Tibial artery (tissue), 4 donors: Measurements from ENCODE around the gene NIPSNAP2.

Source experiments
- DNase-seq, 2 donors: peaks; one replicate each; pipeline ENCODE4 v3.0.0-alpha.2; 2019
- H3K27ac ChIP-seq, 2 donors: fragments of 200-600 bp; sonication (generic) in 1 of 2; 1 replicate in 1 of 2; 2 replicates in 1 of 2; pipeline ENCODE4 v1.5.1; 2018 to 2019; ENCODE audit warnings: mild to moderate bottlenecking in 1 of 2
- H3K27me3 ChIP-seq, 2 donors: fragments of 200-600 bp; sonication (generic) in 1 of 2; one replicate each; pipeline versions ENCODE4 v1.5.1 to v1.6.0; 2016 to 2019
- H3K36me3 ChIP-seq, 3 donors: fragments of 200-600 bp; sonication (generic) in 2 of 3; one replicate each; pipeline ENCODE4 v1.5.1; 2016 to 2019; ENCODE audit warnings: mild to moderate bottlenecking in 2 of 3
- H3K4me1 ChIP-seq, 4 donors: fragments of 200-600 bp; sonication (generic) in 2 of 4; 1 replicate in 3 of 4; 2 replicates in 1 of 4; pipeline ENCODE4 v1.5.1; 2016 to 2019
- H3K4me3 ChIP-seq, 2 donors: fragments of 200-600 bp; sonication (generic) in 1 of 2; 1 replicate in 1 of 2; 2 replicates in 1 of 2; pipeline ENCODE4 v1.5.1; 2018 to 2019; ENCODE audit warnings: mild to moderate bottlenecking in 2 of 2
- H3K9me3 ChIP-seq, 3 donors: fragments of 200-600 bp; sonication (generic) in 1 of 3; one replicate each; pipeline ENCODE4 v1.5.1; 2016 to 2019
- intact Hi-C: fragments of 100-400 bp; cut with DNase I; formaldehyde crosslinking; loops from one replicate; pipeline ENCODE4 v1.15.0; 2023; ENCODE audit warnings: low total_unique reads
- TF ChIP-seq, protein P1 (sequence below), 2 experiments: fragments of 200-600 bp in 1 of 2; fragments of 450-650 bp in 1 of 2; IDR thresholded peaks; one replicate each; pipeline ENCODE4 v1.5.1; 2017 to 2019; ENCODE audit warnings: antibody characterized with exemption in 2 of 2, mild to moderate bottlenecking in 1 of 2, moderate library complexity in 1 of 2

The NIPSNAP2 gene

DNA sequence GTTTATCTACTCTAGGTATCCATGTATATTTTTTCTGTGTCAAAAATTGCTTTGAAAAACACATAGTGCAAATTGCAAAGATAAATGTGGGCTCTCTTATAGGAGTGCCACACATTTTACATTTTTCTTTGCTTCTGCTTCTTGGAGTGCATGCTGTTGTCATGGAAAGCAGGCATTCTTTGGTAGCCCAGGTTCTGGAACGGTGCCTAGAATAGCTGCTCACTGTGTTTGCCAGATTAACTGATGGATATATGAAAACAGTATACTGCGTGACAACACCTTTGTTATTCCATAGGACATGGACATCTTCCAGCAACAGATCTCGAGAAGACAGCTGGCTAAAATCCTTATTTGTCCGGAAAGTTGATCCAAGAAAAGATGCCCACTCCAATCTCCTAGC is 13.4 kb downstream of the NIPSNAP2 start:
- DNase-seq: no peak
- Histone ChIP-seq H3K27me3 (no peaks in the 10 kb centered on the region), H3K36me3 (peaks cover 35 to 52% (median 43%) of the 10 kb centered on the region in 3 donors), H3K27ac (no peak overlapping the region), H3K4me3 (no peak overlapping the region), H3K9me3 (no peaks in the 10 kb centered on the region), H3K4me1 (peaks cover 0 to 6% (median 0%) of the 10 kb centered on the region in 4 donors)
- intact Hi-C loops: no loop called here
- TF ChIP-seq, protein P1, sequence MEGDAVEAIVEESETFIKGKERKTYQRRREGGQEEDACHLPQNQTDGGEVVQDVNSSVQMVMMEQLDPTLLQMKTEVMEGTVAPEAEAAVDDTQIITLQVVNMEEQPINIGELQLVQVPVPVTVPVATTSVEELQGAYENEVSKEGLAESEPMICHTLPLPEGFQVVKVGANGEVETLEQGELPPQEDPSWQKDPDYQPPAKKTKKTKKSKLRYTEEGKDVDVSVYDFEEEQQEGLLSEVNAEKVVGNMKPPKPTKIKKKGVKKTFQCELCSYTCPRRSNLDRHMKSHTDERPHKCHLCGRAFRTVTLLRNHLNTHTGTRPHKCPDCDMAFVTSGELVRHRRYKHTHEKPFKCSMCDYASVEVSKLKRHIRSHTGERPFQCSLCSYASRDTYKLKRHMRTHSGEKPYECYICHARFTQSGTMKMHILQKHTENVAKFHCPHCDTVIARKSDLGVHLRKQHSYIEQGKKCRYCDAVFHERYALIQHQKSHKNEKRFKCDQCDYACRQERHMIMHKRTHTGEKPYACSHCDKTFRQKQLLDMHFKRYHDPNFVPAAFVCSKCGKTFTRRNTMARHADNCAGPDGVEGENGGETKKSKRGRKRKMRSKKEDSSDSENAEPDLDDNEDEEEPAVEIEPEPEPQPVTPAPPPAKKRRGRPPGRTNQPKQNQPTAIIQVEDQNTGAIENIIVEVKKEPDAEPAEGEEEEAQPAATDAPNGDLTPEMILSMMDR (IDR thresholded peaks at IDR 0.05): no peak

DNA sequence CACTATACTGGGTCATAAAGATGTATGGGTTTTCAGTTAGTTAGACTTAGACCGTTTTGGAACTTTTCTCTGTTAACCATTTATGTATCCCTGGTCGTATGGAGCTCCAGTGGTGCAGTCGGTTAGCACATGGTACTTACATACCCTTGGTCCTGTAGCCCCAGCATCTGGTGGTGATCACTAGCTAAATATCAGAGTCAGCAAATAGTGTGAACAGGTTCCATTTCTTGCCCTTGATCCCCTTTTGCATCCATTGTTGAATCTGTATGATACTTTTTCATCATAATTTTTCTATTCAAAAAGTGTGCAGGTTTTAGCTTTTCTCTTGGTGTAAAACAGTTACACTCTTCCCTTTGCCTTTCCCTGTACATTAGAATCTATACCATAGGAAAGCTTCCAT is 15.9 kb downstream of the NIPSNAP2 start:
- Histone ChIP-seq H3K27ac (no peak overlapping the region), H3K4me1 (peaks cover 0 to 6% (median 0%) of the 10 kb centered on the region in 4 donors), H3K27me3 (no peaks in the 10 kb centered on the region), H3K4me3 (no peak overlapping the region), H3K9me3 (no peaks in the 10 kb centered on the region), H3K36me3 (peaks cover 59 to 76% (median 66%) of the 10 kb centered on the region in 3 donors)
- TF ChIP-seq, protein P1 (IDR thresholded peaks at IDR 0.05): no peak
- intact Hi-C loops: no loop called here
- DNase-seq: no peak

DNA sequence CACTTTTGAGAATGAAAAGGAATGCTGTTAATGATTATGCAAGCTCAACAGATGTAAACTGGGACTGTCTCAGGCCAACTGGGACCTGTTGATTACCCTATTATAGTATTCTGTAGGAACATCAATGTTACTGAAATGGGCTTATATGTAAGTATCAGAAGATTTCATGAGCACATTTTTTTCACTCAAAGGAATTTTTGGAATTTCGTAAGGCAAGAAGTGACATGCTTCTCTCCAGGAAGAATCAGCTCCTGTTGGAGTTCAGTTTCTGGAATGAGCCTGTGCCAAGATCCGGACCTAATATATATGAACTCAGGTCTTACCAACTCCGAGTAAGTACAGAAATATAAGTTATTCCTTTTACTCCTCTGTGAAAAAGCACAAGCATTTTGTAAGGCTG is 19.2 kb downstream of the NIPSNAP2 start:
- Histone ChIP-seq H3K9me3 (no peaks in the 10 kb centered on the region), H3K27ac (no peak overlapping the region), H3K36me3 (peaks cover 74 to 99% (median 95%) of the 10 kb centered on the region in 3 donors), H3K4me3 (no peak overlapping the region), H3K27me3 (no peaks in the 10 kb centered on the region), H3K4me1 (no peaks in the 10 kb centered on the region)
- TF ChIP-seq, protein P1 (IDR thresholded peaks at IDR 0.05): no peak
- no peak for DNase-seq
- intact Hi-C loops: no loop called here

DNA sequence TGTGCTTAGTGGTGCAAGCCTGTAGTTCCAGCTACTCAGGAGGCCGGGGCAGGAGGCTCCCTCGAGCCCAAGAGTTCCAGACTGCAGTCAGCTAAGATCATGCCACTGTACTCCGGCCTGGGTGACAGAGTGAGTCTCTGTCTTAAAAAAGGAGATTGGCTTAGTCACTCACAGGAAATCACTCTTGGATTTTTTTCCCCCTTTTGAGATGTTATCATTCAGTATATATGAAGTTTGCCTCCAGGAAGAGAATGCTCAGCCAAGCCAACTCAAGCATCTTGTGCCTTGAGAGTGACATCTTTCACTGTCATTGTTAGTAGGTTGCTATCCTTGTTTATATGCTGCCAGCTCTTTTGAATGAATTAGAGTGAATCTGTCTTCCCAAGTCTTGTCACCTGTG is 28.0 kb downstream of the NIPSNAP2 start:
- DNase-seq: no peak
- peaks cover 41 to 95% (median 48%) of the 10 kb centered on the region in 3 donors for H3K36me3 ChIP-seq
- intact Hi-C loops: no loop called here

DNA sequence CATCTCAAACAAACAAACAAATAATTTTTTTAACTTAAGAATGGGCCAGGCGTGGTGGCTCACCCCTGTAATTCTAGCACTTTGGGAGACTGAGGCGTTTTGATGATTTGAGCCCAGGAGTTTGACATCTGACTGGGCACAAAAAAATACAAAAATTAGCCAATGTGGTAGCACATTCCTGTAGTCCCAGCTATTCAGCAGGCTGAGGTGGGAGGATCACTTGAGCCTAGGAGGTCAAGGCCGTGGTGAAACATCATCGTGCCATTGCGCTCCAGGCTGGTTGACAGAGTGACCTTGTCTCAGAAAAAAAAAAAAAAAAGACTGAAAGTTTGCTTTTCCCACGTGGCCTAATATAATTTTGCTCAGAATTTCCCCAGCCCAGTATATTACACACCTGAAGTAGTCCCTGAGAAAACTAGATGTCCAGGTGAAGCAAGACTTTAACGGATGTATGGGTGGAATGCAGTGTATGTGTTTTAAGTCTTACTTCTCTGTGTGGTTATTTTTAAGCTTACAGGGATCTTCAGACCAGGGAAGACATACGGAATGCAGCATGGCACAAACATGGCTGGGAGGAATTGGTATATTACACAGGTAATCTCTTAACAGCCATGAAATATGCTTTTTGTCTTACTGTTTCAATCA is 32.6 kb downstream of the NIPSNAP2 start:
- DNase-seq: no peak
- H3K27ac ChIP-seq: no peak overlapping the region
- no peaks in the 10 kb centered on the region for H3K9me3 ChIP-seq
- TF ChIP-seq, protein P1 (IDR thresholded peaks at IDR 0.05): no peak
- intact Hi-C loops: no loop called here
- no peaks in the 10 kb centered on the region for H3K4me1 ChIP-seq
- H3K4me3 ChIP-seq: no peak overlapping the region
- peaks cover 51 to 80% (median 64%) of the 10 kb centered on the region in 3 donors for H3K36me3 ChIP-seq
- no peaks in the 10 kb centered on the region for H3K27me3 ChIP-seq

More for the DNA sequence above, 28.0 kb downstream of the NIPSNAP2 start:
- no peak overlapping the region for H3K4me3 ChIP-seq
- no peaks in the 10 kb centered on the region for H3K9me3 ChIP-seq
- no peak overlapping the region for H3K27ac ChIP-seq
- TF ChIP-seq, protein P1 (IDR thresholded peaks at IDR 0.05): no peak
- H3K4me1 ChIP-seq: no peaks in the 10 kb centered on the region
- no peaks in the 10 kb centered on the region for H3K27me3 ChIP-seq
